OCI-M2 (cell line): ENCODE measurements around the gene NBEAL1.
"Not testable (repeated sequence)": the region's sequence is repeated elsewhere in the genome, so short reads cannot be mapped to it uniquely, and the experiment has no call there.

ENCODE experiments used
- DNase-seq: peaks from one replicate; lab custom pipeline; 2025; ENCODE audit not compliant: unreplicated experiment; lab: John Stamatoyannopoulos, UW

Gene NBEAL1

GRCh38 chr2:203038586-203038985 is 23.9 kb downstream of the NBEAL1 start:
- no peak for DNase-seq

- not testable (repeated sequence) for DNase-seq
Measured at GRCh38 chr2:203039211-203039610, 24.5 kb downstream of the NBEAL1 start.

GRCh38 chr2:203040966-203041521 is 26.4 kb downstream of the NBEAL1 start:
- DNase-seq, result no peak

GRCh38 chr2:203042178-203042577 is 27.5 kb downstream of the NBEAL1 start:
- no peak for DNase-seq

GRCh38 chr2:203043226-203043625 is 28.6 kb downstream of the NBEAL1 start:
- DNase-seq, result no peak

GRCh38 chr2:203045867-203046266 is 31.2 kb downstream of the NBEAL1 start:
- no peak for DNase-seq

GRCh38 chr2:203052539-203052938 is 37.9 kb downstream of the NBEAL1 start:
- DNase-seq, result no peak

- no peak for DNase-seq
Measured at GRCh38 chr2:203059567-203060240, 45.0 kb downstream of the NBEAL1 start.

GRCh38 chr2:203061346-203061745 is 46.7 kb downstream of the NBEAL1 start:
- no peak for DNase-seq

GRCh38 chr2:203062126-203062525 is 47.5 kb downstream of the NBEAL1 start:
- no peak for DNase-seq

GRCh38 chr2:203066519-203067091 is 51.9 kb downstream of the NBEAL1 start:
- DNase-seq, result not testable (repeated sequence)

GRCh38 chr2:203070701-203071100 is 56.0 kb downstream of the NBEAL1 start:
- no peak for DNase-seq

- DNase-seq, result no peak
Measured at GRCh38 chr2:203071148-203071547, 56.5 kb downstream of the NBEAL1 start.

- DNase-seq, result no peak
Measured at GRCh38 chr2:203072371-203072770, 57.7 kb downstream of the NBEAL1 start.

GRCh38 chr2:203077451-203077850 is 62.8 kb downstream of the NBEAL1 start:
- DNase-seq, result no peak

- no peak for DNase-seq
Measured at GRCh38 chr2:203080447-203081045, 65.9 kb downstream of the NBEAL1 start.

GRCh38 chr2:203083328-203083727 is 68.7 kb downstream of the NBEAL1 start:
- DNase-seq, result no peak

- not testable (repeated sequence) for DNase-seq
Measured at GRCh38 chr2:203086381-203086780, 71.7 kb downstream of the NBEAL1 start.

- DNase-seq, result not testable (repeated sequence)
Measured at GRCh38 chr2:203090721-203091120, 76.0 kb downstream of the NBEAL1 start.

- DNase-seq, result no peak
Measured at GRCh38 chr2:203097735-203098134, 83.1 kb downstream of the NBEAL1 start.

- not testable (repeated sequence) for DNase-seq
Measured at GRCh38 chr2:203102357-203102756, 87.7 kb downstream of the NBEAL1 start.

- no peak for DNase-seq
Measured at GRCh38 chr2:203104273-203104672, 89.6 kb downstream of the NBEAL1 start.
